HG02973 (cell line): ENCODE measurements around the gene AKAP6.
"Not testable (repeated sequence)": the region's sequence is repeated elsewhere in the genome, so short reads cannot be mapped to it uniquely, and the experiment has no call there.

Source experiments
- ATAC-seq: cut with Tn5 transposase; IDR thresholded peaks from one replicate; pipeline ENCODE4 v1.9.1; 2021; ENCODE audit warnings: moderate library complexity; ENCODE audit not compliant: unreplicated experiment

Gene AKAP6

GRCh38 chr14:32370714-32371113 lies 41.6 kb downstream of the AKAP6 start:
- no peak for ATAC-seq

DNA sequence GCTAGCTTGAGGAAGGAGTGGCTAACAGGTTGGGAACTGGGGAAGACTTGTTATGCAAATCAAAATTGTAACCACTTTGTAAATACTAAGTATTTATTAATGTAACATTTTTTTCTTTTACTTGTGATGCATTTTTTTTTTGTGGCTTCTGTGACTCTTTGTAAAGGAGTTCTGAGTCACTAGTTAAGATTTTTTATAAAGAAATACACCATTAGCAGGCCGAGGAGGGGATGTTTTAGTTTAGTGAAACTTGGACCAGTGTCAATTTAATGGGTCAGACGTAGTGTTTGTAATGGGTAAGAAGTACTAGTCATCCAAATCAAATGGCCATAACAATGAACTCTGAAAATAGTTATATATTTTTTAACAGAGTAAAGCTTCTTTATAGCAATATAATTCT lies 43.1 kb downstream of the AKAP6 start:
- no peak for ATAC-seq

GRCh38 chr14:32373174-32373573 lies 44.1 kb downstream of the AKAP6 start:
- ATAC-seq = not testable (repeated sequence)

DNA sequence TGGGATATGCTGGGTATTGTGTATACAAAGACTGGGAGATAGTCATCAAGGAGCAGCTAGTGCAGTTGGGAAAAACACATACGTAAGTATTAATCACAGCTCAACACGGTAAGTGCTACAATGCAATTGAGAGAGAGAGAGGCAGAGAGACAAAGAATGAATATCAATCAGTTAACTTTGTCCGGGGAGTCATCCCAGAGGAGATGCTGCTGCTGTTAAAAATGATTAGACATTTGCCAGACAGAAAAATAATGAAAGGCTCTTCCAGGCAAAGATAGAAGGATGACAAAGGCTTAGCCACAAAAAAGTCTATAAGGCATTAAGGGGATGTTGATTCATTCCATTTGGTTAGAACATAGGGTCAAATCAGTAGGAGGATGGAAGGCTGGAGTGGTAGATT lies 45.1 kb downstream of the AKAP6 start:
- ATAC-seq = no peak

DNA sequence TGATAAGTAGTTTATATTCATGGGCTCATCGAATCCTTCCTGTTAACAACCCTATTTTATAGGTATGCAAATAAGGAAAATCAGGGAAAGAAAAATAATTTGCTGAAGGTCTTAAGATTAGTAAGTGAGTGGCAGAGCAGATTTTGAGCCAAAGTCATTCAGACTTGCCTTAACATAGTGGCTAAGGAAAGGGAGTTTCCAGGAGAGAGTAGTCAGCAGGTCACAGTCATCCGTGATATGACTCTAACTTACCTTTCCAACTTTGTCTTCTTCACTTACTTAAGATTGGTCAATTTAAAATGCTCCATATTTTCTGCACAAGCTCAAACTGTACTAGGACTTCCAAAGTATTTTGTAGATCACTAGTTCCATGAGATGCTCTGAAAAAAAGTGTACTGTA lies 46.6 kb downstream of the AKAP6 start:
- no peak for ATAC-seq

DNA sequence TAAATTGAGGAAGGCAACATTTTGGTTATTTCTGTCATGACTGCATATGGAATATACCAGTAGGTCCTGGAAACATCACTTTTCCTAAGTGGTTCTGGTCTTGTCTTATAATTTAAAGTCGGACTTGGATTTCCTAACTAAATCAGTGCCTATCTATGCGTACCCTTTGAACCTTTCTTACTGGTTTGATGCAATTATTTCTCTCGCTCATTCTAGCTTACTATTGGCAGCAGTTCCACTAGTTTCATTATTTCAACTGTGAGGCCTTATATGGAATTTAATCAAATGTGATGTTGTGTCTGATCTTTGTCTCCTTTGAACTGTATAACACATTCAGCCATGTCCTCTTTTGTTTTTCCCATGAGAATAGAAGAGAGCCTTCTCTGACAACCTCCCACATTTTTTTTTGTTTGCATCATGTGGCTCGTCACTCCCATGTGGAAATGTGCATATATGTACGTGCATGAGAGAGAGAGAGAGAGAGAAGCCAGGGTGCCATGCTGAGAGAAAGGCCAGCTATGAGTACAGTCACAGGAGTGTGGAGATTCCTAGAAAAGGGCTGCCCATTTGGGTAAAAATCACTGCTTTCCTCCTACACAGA lies 48.0 kb downstream of the AKAP6 start:
- ATAC-seq = no peak

- no peak for ATAC-seq
Observed at GRCh38 chr14:32378284-32378683, 49.2 kb downstream of the AKAP6 start.

GRCh38 chr14:32379447-32379846 lies 50.3 kb downstream of the AKAP6 start:
- no peak for ATAC-seq

DNA sequence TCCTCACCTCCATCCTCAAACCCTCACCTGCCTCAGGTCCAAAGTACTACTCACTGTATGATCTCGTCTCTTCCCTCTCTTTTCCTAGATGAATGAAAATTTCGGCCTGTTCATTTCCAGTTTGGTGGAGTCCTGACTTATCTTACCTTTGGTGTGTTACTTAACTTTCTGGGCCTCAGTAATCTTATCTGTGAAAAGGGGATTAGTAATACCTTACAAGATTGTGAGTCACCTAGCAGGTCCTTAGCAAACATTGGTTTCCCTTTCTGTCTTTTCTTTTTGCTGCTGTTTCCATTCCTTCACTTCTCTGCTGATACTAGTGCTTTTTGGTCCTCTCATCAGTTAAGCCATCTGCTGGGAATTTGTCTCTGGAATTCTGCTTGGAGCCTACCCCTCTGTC lies 52.8 kb downstream of the AKAP6 start:
- no peak for ATAC-seq

- ATAC-seq = no peak
Observed at GRCh38 chr14:32382704-32383103, 53.6 kb downstream of the AKAP6 start.

DNA sequence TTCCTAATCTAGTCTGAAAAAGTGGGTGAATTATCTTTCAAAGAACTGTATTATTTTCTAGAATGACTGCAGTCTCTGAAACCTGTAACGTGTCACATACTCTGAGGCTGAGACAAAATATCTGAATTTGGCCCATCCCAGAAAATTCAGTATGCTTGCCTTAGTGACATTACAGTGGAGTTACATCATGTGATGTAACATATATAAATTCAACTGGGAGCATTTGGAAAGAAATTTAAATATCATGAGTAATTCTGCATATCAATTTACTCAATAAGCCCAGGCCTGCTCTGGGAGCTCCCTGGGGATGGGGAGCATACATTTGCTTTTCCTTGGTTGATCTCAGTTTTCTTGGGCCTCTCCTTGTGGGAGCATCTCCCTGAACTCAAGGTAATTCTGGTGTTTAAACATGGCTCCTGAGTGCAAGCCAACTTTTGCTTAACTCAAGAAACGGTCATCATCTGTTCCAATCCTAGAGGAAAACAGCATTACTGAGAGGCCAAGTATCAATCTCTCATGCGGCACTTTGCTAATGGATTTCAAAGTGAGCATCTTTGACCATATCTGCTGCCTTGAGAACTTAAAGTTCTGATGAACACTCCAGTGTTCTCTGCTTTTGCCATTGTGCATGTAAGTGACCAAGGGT lies 54.4 kb downstream of the AKAP6 start:
- no peak for ATAC-seq

DNA sequence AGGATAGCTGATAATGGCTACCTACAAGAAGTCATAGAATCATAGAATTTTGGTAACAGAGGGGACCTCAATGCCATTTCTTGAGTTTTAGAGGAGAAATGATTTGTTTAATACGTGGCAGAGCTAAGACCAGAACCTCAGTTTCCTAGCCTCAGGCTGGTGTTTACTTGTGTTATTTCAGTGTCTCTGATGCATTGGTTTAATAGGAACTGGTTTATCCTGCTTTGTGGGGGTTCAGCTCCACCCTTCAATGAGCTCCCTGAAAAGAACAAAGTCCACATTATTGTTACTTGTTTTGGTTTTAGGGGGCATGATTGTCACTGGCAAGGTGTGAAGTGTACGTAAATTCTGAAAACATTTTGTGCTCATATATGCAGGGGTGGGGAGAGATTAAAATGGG lies 55.4 kb downstream of the AKAP6 start:
- ATAC-seq = no peak

DNA sequence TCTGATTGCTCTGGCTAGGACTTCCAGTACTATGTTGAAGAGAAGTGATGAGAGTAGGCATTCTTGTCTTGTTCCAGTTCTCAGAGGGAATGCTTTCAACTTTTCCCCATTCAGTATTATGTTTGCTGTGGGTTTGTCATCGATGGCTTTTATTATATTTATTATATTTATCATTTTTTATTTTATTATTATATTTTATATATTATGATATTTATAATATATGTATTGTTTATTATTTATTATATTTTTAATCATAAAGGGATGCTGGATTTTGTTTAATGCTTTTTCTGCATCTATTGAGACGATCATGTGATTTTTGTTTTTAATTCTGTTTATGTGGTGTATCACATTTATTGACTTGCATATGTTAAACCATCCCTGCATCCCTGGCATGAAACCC lies 58.2 kb downstream of the AKAP6 start:
- not testable (repeated sequence) for ATAC-seq

DNA sequence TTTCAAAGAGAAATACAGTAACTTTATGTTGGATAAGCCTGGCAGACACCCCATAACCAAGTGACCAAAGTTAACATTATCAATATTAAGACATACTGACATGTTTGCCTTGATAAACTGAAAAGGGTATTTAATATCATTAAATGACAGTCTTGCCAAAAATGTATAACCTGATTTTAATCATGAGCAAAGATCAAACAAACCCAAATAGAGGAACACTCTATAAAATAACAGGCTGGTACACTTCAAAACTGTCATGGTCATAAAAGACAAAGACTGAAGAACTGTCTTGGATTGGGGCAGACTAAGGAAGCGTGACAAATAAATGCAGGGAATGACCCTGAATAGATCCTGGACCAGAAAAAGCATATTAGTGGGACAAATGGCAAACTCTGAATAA lies 64.0 kb downstream of the AKAP6 start:
- no peak for ATAC-seq

DNA sequence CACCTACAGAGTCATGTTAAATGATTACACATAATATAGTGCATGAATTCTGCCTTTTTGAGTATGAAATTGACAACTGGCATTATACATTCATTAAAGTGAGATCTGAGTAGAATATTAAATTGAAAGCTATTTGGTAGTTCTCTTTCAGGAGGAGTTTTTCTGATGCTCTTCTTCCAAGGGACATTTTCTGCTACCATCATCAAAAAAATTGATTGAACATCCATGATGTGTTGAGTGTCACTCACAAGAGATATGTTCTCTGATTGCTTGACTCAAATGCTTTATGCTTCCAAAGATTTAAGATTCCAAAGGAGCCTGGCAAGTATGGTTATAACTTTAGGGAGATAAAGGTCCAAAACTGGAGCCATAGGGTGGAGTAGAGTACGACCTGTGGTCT lies 64.9 kb downstream of the AKAP6 start:
- no peak for ATAC-seq

DNA sequence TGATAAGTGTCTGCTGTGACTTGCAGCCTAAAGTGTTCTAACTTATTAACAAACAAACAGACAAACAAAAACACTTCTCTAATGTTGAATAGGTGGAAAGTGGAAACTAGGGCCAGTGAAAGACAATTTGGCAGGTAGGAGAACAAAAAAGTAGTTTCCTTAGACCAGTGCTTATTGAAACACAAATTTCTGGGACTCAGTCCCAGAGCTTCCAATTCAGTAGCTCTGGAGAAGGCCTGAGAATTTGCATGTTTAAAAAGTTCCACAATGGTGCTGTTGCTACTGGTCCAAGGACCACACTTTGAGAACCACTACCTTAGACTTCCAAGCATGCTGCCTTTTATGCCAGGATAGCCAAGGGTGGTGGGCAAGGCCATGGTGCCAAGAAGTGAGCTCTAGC lies 67.8 kb downstream of the AKAP6 start:
- no peak for ATAC-seq

GRCh38 chr14:32397861-32398640 lies 69.0 kb downstream of the AKAP6 start:
- ATAC-seq = no peak

DNA sequence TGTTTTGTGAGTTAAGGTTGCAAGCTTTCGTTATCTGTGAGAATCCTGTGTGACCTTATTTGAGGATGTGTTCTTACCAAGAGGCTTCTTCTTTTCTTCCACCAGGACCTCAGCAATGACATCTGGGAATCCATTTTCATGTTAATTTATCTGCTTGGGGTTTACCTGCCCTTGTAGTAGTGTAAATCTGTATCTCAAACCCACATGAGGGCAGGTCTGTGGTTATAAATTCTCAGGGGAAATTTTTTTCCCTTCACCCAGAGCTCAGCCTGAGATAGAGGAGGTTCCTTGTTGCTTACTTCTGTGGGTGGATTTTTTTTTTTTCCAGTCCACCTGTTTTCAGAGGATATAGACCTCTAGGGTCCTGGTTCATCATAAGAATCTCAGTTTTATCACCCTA lies 70.8 kb downstream of the AKAP6 start:
- ATAC-seq = no peak

DNA sequence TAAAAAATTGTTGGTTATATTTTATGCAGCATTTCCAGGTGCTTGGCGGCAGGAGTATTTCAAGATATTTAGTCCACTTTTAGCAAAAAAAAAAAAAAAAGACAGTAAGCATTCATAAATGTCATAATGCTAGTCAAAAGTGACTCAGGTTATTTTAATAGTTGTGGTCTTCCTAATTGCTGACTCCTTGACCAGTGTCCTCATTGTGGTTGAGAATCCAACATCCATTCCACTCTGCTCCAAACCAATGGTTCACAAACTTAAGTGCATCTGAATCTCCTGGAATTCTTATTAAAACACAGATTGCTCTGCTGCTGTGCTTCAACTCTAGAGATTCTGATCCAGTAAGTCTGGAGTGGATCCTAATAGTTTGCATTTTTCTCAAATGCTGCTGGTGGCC lies 71.4 kb downstream of the AKAP6 start:
- no peak for ATAC-seq

- no peak for ATAC-seq
Observed at GRCh38 chr14:32403021-32403420, 73.9 kb downstream of the AKAP6 start.

GRCh38 chr14:32403688-32404087 lies 74.6 kb downstream of the AKAP6 start:
- ATAC-seq = no peak
